Measurements from ENCODE around the gene IMMP2L. TPM values are rescaled to one million over a fixed set of nuclear protein-coding genes. Genes with fewer than 3 reads are reported as not detected.

Gene IMMP2L
- total RNA-seq, 1 donor from 2014 or later: 21.5 TPM

DNA sequence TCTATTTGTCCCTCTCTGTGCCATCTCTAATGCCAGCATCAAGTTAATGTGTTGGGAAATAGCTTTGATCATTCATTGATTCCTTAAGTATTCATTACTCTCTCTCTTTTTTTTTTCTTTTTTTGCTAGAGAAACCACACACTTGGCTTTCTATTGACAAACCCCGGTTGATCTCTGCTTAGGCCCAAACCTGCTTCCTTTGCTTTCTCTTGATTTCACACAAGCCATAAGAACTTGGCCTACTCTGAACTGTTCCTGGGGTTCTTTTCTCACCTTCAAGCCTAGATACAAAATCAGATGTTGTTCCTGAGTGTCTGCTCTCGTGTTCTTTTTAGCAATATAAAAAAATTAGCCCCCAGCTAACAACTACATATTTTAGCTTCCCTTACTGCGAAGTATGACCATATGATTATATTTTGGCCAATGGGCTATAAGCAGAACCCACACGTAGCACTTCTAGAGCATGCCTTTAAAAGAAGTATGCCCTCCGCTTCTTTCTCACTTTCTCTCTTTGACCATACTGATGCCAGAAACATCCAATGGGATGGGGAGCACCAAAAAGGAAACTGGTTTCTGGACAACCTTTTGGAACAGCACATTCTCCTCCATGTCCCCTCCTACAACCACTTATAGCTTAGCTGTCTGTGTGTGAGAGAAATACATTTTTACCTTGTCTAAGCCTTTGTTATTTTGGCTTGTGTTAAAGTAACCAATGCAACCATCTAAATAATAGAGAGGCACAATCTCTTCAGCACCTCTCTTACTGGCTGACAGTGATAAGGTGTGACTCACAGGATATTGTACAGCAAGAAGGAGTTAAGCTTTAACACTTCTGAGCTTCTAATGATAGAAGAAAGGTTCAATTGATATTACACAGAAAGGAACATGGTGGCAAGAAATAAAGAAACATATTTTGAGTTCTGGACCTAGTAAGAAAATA, 568.0 kb downstream of the IMMP2L start:
- H2AFZ ChIP-seq (replicated peaks): no peak overlapping the region
- Mint-ChIP-seq H3K27ac (no peak overlapping the region), H3K9me3 (no peaks in the 10 kb centered on the region), H3K27me3 (ENCODE audit: insufficient read depth, low read depth) (no peaks in the 10 kb centered on the region), H3K4me3 (no peak overlapping the region), H3K36me3 (no peaks in the 10 kb centered on the region), H3K4me1 (no peaks in the 10 kb centered on the region)
- H3K79me2 ChIP-seq (ENCODE audit: low read depth): no peaks in the 10 kb centered on the region
- H3K27me3 ChIP-seq: no peaks in the 10 kb centered on the region
- no peak overlapping the region for H3K4me2 ChIP-seq
- no peak overlapping the region for H3K4me3 ChIP-seq
- no peaks in the 10 kb centered on the region for H3K36me3 ChIP-seq
- TF ChIP-seq EZH2phosphoT487 (IDR thresholded peaks at IDR 0.05) (no peak), EZH2 (IDR thresholded peaks at IDR 0.05) (no peak)
- TF ChIP-seq, protein P1, sequence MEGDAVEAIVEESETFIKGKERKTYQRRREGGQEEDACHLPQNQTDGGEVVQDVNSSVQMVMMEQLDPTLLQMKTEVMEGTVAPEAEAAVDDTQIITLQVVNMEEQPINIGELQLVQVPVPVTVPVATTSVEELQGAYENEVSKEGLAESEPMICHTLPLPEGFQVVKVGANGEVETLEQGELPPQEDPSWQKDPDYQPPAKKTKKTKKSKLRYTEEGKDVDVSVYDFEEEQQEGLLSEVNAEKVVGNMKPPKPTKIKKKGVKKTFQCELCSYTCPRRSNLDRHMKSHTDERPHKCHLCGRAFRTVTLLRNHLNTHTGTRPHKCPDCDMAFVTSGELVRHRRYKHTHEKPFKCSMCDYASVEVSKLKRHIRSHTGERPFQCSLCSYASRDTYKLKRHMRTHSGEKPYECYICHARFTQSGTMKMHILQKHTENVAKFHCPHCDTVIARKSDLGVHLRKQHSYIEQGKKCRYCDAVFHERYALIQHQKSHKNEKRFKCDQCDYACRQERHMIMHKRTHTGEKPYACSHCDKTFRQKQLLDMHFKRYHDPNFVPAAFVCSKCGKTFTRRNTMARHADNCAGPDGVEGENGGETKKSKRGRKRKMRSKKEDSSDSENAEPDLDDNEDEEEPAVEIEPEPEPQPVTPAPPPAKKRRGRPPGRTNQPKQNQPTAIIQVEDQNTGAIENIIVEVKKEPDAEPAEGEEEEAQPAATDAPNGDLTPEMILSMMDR (IDR thresholded peaks at IDR 0.05): no peak
- H4K20me1 ChIP-seq (ENCODE audit: low read depth): no peaks in the 10 kb centered on the region
- H3F3A ChIP-seq (ENCODE audit: low read depth): no peaks in the 10 kb centered on the region
- no peaks in the 10 kb centered on the region for H3K4me1 ChIP-seq
- no peak for DNase-seq (ENCODE audit: low spot score)
- H3K9ac ChIP-seq: no peak overlapping the region
- H3K27ac ChIP-seq: no peak overlapping the region
- no peaks in the 10 kb centered on the region for H3K9me3 ChIP-seq (ENCODE audit: low read depth)

DNA sequence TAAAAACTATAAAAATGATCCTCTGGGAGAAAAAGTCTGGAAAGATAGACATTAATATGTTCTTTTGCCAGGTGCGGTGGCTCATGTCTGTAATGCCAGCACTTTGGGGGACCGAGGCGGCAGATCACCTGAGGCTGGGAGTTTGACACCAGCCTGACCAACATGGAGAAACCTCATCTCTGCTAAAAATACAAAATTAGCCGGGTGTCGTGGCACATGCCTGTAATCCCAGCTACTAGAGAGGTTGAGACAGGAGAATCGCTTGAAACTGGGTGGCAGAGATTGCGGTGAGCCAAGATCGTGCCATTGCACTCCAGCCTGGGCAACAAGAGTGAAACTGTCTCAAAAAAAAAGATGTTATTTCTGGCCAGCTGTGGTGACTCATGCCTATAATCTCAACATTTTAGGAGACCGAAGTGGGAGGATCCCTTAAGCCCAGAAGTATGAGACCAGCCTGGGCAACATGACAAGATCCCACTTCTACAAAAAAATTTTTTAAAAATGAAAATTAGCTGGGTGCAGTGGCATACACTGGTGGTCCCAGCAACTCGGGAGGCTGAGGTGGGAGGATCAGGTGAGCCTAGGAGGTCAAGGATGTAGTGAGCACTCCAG, 573.3 kb downstream of the IMMP2L start:
- H3K27ac Mint-ChIP-seq: no peak overlapping the region
- Histone ChIP-seq H3K36me3 (no peaks in the 10 kb centered on the region), H3K4me3 (no peak overlapping the region), H2AFZ (replicated peaks) (no peak overlapping the region), H3K9ac (no peak overlapping the region), H3K79me2 (ENCODE audit: low read depth) (no peaks in the 10 kb centered on the region), H3K9me3 (ENCODE audit: low read depth) (no peaks in the 10 kb centered on the region), H3K27me3 (no peaks in the 10 kb centered on the region), H3K27ac (no peak overlapping the region), H3K4me1 (no peaks in the 10 kb centered on the region), H3F3A (ENCODE audit: low read depth) (no peaks in the 10 kb centered on the region), H4K20me1 (ENCODE audit: low read depth) (no peaks in the 10 kb centered on the region), H3K4me2 (no peak overlapping the region)
- H3K4me3 Mint-ChIP-seq: no peak overlapping the region
- no peaks in the 10 kb centered on the region for H3K36me3 Mint-ChIP-seq
- no peaks in the 10 kb centered on the region for H3K4me1 Mint-ChIP-seq
- no peaks in the 10 kb centered on the region for H3K27me3 Mint-ChIP-seq (ENCODE audit: insufficient read depth, low read depth)
- DNase-seq (ENCODE audit: low spot score): no peak
- no peaks in the 10 kb centered on the region for H3K9me3 Mint-ChIP-seq
- TF ChIP-seq, protein P1 (IDR thresholded peaks at IDR 0.05): no peak
- no peak for TF ChIP-seq EZH2phosphoT487 (IDR thresholded peaks at IDR 0.05)
- TF ChIP-seq EZH2 (IDR thresholded peaks at IDR 0.05): no peak

DNA sequence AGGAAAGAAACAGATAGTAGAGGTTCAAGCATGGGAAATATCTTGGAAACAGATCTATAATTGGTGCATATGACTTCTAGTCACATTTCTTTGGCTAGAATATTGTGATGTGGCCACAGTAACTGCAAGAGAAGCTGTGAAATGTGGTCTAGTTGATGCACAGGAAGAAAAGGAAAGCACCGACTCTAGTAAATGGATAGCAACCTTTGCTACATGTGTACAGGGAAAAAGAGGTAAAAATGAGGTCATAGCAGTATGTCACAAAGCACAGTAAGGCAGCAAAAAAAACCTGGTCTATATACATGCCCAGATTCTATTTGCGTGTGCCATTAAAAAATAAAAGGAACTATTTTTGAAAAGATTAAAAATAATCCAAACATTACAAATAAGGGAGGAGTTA, 573.9 kb downstream of the IMMP2L start:
- Histone ChIP-seq H3K79me2 (ENCODE audit: low read depth) (no peaks in the 10 kb centered on the region), H3K4me1 (no peaks in the 10 kb centered on the region), H4K20me1 (ENCODE audit: low read depth) (no peaks in the 10 kb centered on the region), H3K4me2 (no peak overlapping the region), H2AFZ (replicated peaks) (no peak overlapping the region), H3K27ac (no peak overlapping the region), H3K9ac (no peak overlapping the region), H3K4me3 (no peak overlapping the region), H3K36me3 (no peaks in the 10 kb centered on the region), H3F3A (ENCODE audit: low read depth) (no peaks in the 10 kb centered on the region), H3K9me3 (ENCODE audit: low read depth) (no peaks in the 10 kb centered on the region), H3K27me3 (no peaks in the 10 kb centered on the region)
- Mint-ChIP-seq H3K4me3 (no peak overlapping the region), H3K9me3 (no peaks in the 10 kb centered on the region), H3K36me3 (no peaks in the 10 kb centered on the region), H3K27ac (no peak overlapping the region), H3K4me1 (no peaks in the 10 kb centered on the region), H3K27me3 (ENCODE audit: insufficient read depth, low read depth) (no peaks in the 10 kb centered on the region)
- no peak for DNase-seq (ENCODE audit: low spot score)
- TF ChIP-seq, protein P1 (IDR thresholded peaks at IDR 0.05): no peak
- TF ChIP-seq EZH2phosphoT487 (IDR thresholded peaks at IDR 0.05) (no peak), EZH2 (IDR thresholded peaks at IDR 0.05) (no peak)
